ENCODE results near the gene RGL2. TPM values are rescaled to one million over a fixed set of nuclear protein-coding genes. Genes with fewer than 3 reads are reported as not detected.
"Not testable (repeated sequence)": the region's sequence is repeated elsewhere in the genome, so short reads cannot be mapped to it uniquely, and the experiment has no call there.

Gene RGL2
- total and polyA plus RNA-seq, 4 donors: 23.6 to 119 (median 82.3) TPM

GRCh38 chr6:33286946-33287914 lies 11.5 kb downstream of the RGL2 start:
- H3K27ac ChIP-seq (ENCODE audit: low read depth, low read length): no peak overlapping the region
- no peaks in the 10 kb centered on the region for H3K9me3 ChIP-seq (ENCODE audit: control insufficient read depth, insufficient read depth, low read length)
- 94% methylated on average over 15 of the region's 22 CpGs for WGBS (ENCODE audit: insufficient coverage)
- no peak for DNase-seq (ENCODE audit: low read depth in 4 of 6, low spot score in 6 of 6)
- peaks cover 23% of the 10 kb centered on the region for H3K4me1 ChIP-seq (ENCODE audit: control insufficient read depth, insufficient read depth, low read length)
- H3K36me3 ChIP-seq (ENCODE audit: control insufficient read depth, insufficient read depth, low read length): peaks cover 54% of the 10 kb centered on the region
- no peaks in the 10 kb centered on the region for H3K27me3 ChIP-seq (ENCODE audit: control insufficient read depth, insufficient read depth, low read length)
- no peak overlapping the region for H3K4me3 ChIP-seq (ENCODE audit: low read depth, low read length)

- WGBS (ENCODE audit: insufficient coverage): no CpG with 5 or more reads among the region's 4 CpGs
- DNase-seq (ENCODE audit: low read depth in 4 of 6, low spot score in 6 of 6); H3K4me3 ChIP-seq (ENCODE audit: low read depth, low read length); H3K27ac ChIP-seq (ENCODE audit: low read depth, low read length); H3K9me3 ChIP-seq (ENCODE audit: control insufficient read depth, insufficient read depth, low read length); H3K27me3 ChIP-seq (ENCODE audit: control insufficient read depth, insufficient read depth, low read length): not testable (repeated sequence)
- Histone ChIP-seq H3K4me1 (ENCODE audit: control insufficient read depth, insufficient read depth, low read length) (peaks cover 18% of the 10 kb centered on the region), H3K36me3 (ENCODE audit: control insufficient read depth, insufficient read depth, low read length) (peaks cover 51% of the 10 kb centered on the region)
Observed at GRCh38 chr6:33285214-33285613, 13.5 kb downstream of the RGL2 start.

- Histone ChIP-seq H3K4me3 (ENCODE audit: low read depth, low read length) (no peak overlapping the region), H3K9me3 (ENCODE audit: control insufficient read depth, insufficient read depth, low read length) (no peaks in the 10 kb centered on the region), H3K4me1 (ENCODE audit: control insufficient read depth, insufficient read depth, low read length) (peaks cover 26% of the 10 kb centered on the region), H3K36me3 (ENCODE audit: control insufficient read depth, insufficient read depth, low read length) (peaks cover 71% of the 10 kb centered on the region), H3K27ac (ENCODE audit: low read depth, low read length) (no peak overlapping the region), H3K27me3 (ENCODE audit: control insufficient read depth, insufficient read depth, low read length) (no peaks in the 10 kb centered on the region)
- DNase-seq (ENCODE audit: low read depth in 4 of 6, low spot score in 6 of 6): no peak
- WGBS (ENCODE audit: insufficient coverage): 90% methylated on average over 6 of the region's 6 CpGs
Observed at GRCh38 chr6:33280539-33280938, 18.2 kb downstream of the RGL2 start.

GRCh38 chr6:33279971-33280511 lies 18.7 kb downstream of the RGL2 start:
- H3K4me3 ChIP-seq (ENCODE audit: low read depth, low read length): no peak overlapping the region
- H3K4me1 ChIP-seq (ENCODE audit: control insufficient read depth, insufficient read depth, low read length): peaks cover 26% of the 10 kb centered on the region
- no peak overlapping the region for H3K27ac ChIP-seq (ENCODE audit: low read depth, low read length)
- peaks cover 73% of the 10 kb centered on the region for H3K36me3 ChIP-seq (ENCODE audit: control insufficient read depth, insufficient read depth, low read length)
- H3K9me3 ChIP-seq (ENCODE audit: control insufficient read depth, insufficient read depth, low read length): no peaks in the 10 kb centered on the region
- no peak for DNase-seq (ENCODE audit: low read depth in 4 of 6, low spot score in 6 of 6)
- WGBS (ENCODE audit: insufficient coverage): 57% methylated on average over 1 of the region's 5 CpGs
- no peaks in the 10 kb centered on the region for H3K27me3 ChIP-seq (ENCODE audit: control insufficient read depth, insufficient read depth, low read length)

- no peaks in the 10 kb centered on the region for H3K9me3 ChIP-seq (ENCODE audit: control insufficient read depth, insufficient read depth, low read length)
- H3K4me3 ChIP-seq (ENCODE audit: low read depth, low read length): no peak overlapping the region
- H3K27ac ChIP-seq (ENCODE audit: low read depth, low read length): no peak overlapping the region
- peaks cover 80% of the 10 kb centered on the region for H3K36me3 ChIP-seq (ENCODE audit: control insufficient read depth, insufficient read depth, low read length)
- no peaks in the 10 kb centered on the region for H3K27me3 ChIP-seq (ENCODE audit: control insufficient read depth, insufficient read depth, low read length)
- DNase-seq (ENCODE audit: low read depth in 4 of 6, low spot score in 6 of 6): no peak
- 91% methylated on average over 8 of the region's 13 CpGs for WGBS (ENCODE audit: insufficient coverage)
- peaks cover 26% of the 10 kb centered on the region for H3K4me1 ChIP-seq (ENCODE audit: control insufficient read depth, insufficient read depth, low read length)
Observed at GRCh38 chr6:33279257-33279695, 19.5 kb downstream of the RGL2 start.

GRCh38 chr6:33278810-33279209 lies 19.9 kb downstream of the RGL2 start:
- no peaks in the 10 kb centered on the region for H3K27me3 ChIP-seq (ENCODE audit: control insufficient read depth, insufficient read depth, low read length)
- H3K9me3 ChIP-seq (ENCODE audit: control insufficient read depth, insufficient read depth, low read length): no peaks in the 10 kb centered on the region
- no peak overlapping the region for H3K4me3 ChIP-seq (ENCODE audit: low read depth, low read length)
- no peak for DNase-seq (ENCODE audit: low read depth in 4 of 6, low spot score in 6 of 6)
- H3K36me3 ChIP-seq (ENCODE audit: control insufficient read depth, insufficient read depth, low read length): peaks cover 82% of the 10 kb centered on the region
- peaks cover 31% of the 10 kb centered on the region for H3K4me1 ChIP-seq (ENCODE audit: control insufficient read depth, insufficient read depth, low read length)
- WGBS (ENCODE audit: insufficient coverage): no CpG with 5 or more reads among the region's 3 CpGs
- H3K27ac ChIP-seq (ENCODE audit: low read depth, low read length): no peak overlapping the region

GRCh38 chr6:33278392-33278741 lies 20.4 kb downstream of the RGL2 start:
- DNase-seq (ENCODE audit: low read depth in 4 of 6, low spot score in 6 of 6): no peak
- H3K4me1 ChIP-seq (ENCODE audit: control insufficient read depth, insufficient read depth, low read length): peaks cover 35% of the 10 kb centered on the region
- H3K9me3 ChIP-seq (ENCODE audit: control insufficient read depth, insufficient read depth, low read length): no peaks in the 10 kb centered on the region
- peak overlapping the region; percentile 66 for H3K4me3 ChIP-seq (ENCODE audit: low read depth, low read length)
- WGBS (ENCODE audit: insufficient coverage): 86% methylated on average over 4 of the region's 9 CpGs
- no peak overlapping the region for H3K27ac ChIP-seq (ENCODE audit: low read depth, low read length)
- H3K36me3 ChIP-seq (ENCODE audit: control insufficient read depth, insufficient read depth, low read length): peaks cover 82% of the 10 kb centered on the region
- no peaks in the 10 kb centered on the region for H3K27me3 ChIP-seq (ENCODE audit: control insufficient read depth, insufficient read depth, low read length)

GRCh38 chr6:33277663-33278391 lies 20.9 kb downstream of the RGL2 start:
- H3K27ac ChIP-seq (ENCODE audit: low read depth, low read length): peak overlapping the region; percentile 87
- WGBS (ENCODE audit: insufficient coverage): 36% methylated on average over 35 of the region's 39 CpGs
- no peaks in the 10 kb centered on the region for H3K27me3 ChIP-seq (ENCODE audit: control insufficient read depth, insufficient read depth, low read length)
- no peaks in the 10 kb centered on the region for H3K9me3 ChIP-seq (ENCODE audit: control insufficient read depth, insufficient read depth, low read length)
- peak overlapping the region; percentile 66 for H3K4me3 ChIP-seq (ENCODE audit: low read depth, low read length)
- H3K4me1 ChIP-seq (ENCODE audit: control insufficient read depth, insufficient read depth, low read length): peaks cover 36% of the 10 kb centered on the region
- peak in 1 of 6 donors; percentile 19 for DNase-seq (ENCODE audit: low read depth in 4 of 6, low spot score in 6 of 6)
- H3K36me3 ChIP-seq (ENCODE audit: control insufficient read depth, insufficient read depth, low read length): peaks cover 78% of the 10 kb centered on the region

- peaks cover 71% of the 10 kb centered on the region for H3K36me3 ChIP-seq (ENCODE audit: control insufficient read depth, insufficient read depth, low read length)
- no peaks in the 10 kb centered on the region for H3K9me3 ChIP-seq (ENCODE audit: control insufficient read depth, insufficient read depth, low read length)
- H3K27me3 ChIP-seq (ENCODE audit: control insufficient read depth, insufficient read depth, low read length): no peaks in the 10 kb centered on the region
- H3K27ac ChIP-seq (ENCODE audit: low read depth, low read length): peak within 1 kb of the TSS; percentile 87
- WGBS (ENCODE audit: insufficient coverage): under 1% methylated on average over 80 of the region's 80 CpGs
- peak in 2 of 6 donors; percentile 81 to 87 for DNase-seq (ENCODE audit: low read depth in 4 of 6, low spot score in 6 of 6)
- H3K4me3 ChIP-seq (ENCODE audit: low read depth, low read length): peak within 1 kb of the TSS; percentile 66
- peaks cover 36% of the 10 kb centered on the region for H3K4me1 ChIP-seq (ENCODE audit: control insufficient read depth, insufficient read depth, low read length)
Observed at GRCh38 chr6:33276864-33277662, 21.7 kb downstream of the RGL2 start, which contains the start of gene B3GALT4. TSS of gene B3GALT4 (plus strand) at chr6:33277123. CDS start at chr6:33277420, 297 bp downstream.
